Measurements from ENCODE around the gene ACP4. TPM values are rescaled to one million over a fixed set of nuclear protein-coding genes. Genes with fewer than 3 reads are reported as not detected.
"Not testable (repeated sequence)": the region's sequence is repeated elsewhere in the genome, so short reads cannot be mapped to it uniquely, and the experiment has no call there.

The ACP4 gene
- total RNA-seq, 1 experiment from 2014 or later = not detected

DNA sequence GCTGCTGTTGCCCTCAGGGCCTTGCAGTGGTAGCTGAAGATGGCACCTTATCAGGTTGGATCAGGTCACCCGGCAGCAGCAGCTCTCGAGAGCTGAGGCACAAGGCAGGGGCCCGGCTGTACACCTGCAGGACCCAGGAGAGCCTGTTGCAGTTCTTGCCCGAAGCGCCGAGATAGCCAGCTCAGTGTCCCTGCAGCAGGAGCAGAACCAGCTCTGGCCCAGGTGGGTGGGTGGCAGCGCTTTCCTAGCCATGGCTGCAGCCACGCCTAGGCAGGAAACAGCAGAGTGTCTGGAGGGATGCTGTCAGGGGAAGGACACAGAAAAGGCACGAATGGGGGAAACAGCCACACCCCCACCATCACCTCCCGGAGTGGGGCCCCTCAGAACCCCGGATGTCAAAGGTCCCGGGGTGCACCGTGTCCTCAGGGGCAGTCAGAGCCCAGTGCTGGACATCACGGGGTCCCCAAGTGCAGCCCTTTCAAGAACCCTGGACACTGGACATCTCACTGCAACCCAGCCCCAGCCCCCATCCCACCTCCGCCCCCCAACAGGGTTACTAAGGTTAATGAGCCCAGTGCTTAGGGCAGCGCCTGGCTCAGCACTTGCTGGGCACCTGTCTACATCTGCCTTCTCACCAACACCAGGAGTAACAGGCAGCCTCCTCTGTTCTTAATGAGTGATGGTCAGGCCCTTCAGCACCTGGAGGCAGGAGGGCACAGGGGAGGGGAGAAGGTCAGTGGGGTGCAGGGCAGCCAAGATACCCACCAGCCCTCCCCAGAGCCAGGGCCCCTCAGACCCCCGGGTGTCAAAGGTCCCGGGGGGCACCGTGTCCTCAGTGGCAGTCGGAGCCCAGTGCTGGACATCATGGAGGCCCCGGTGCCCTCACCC is 8.7 kb downstream of the ACP4 start:
- H3K27ac ChIP-seq = no peak overlapping the region
- H3K9me3 ChIP-seq (replicated peaks) = no peaks in the 10 kb centered on the region
- no peak overlapping the region for H3K4me3 ChIP-seq
- no peak for DNase-seq
- peaks cover 72% of the 10 kb centered on the region for H3K36me3 ChIP-seq
- H3K27me3 ChIP-seq = no peaks in the 10 kb centered on the region
- no peaks in the 10 kb centered on the region for H3K4me1 ChIP-seq

DNA sequence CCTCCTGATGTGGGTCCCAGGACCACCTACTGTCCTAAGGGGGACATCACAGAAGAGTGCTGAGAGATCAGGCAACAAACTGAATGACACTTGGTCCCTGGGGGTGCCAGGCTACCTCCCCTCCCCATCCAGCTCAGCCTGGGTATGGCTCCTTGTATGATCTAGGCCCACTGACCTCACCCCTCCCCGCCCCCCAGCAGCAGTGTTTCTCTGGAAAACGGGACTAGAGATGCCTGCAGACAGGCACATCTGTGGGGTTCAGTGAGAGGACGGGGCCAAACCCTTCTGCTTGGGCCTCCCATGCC is 9.3 kb downstream of the ACP4 start:
- Histone ChIP-seq H3K36me3 (peaks cover 72% of the 10 kb centered on the region), H3K4me1 (no peaks in the 10 kb centered on the region), H3K27ac (no peak overlapping the region), H3K27me3 (no peaks in the 10 kb centered on the region), H3K4me3 (no peak overlapping the region), H3K9me3 (replicated peaks) (no peaks in the 10 kb centered on the region)
- no peak for DNase-seq

GRCh38 chr19:50801107-50801506 is 10.9 kb downstream of the ACP4 start:
- Histone ChIP-seq H3K27ac (no peak overlapping the region), H3K4me1 (no peaks in the 10 kb centered on the region), H3K4me3 (no peak overlapping the region), H3K9me3 (replicated peaks) (no peaks in the 10 kb centered on the region), H3K27me3 (no peaks in the 10 kb centered on the region), H3K36me3 (peaks cover 71% of the 10 kb centered on the region)
- DNase-seq = no peak

GRCh38 chr19:50803633-50804419 is 13.6 kb downstream of the ACP4 start:
- no peaks in the 10 kb centered on the region for H3K27me3 ChIP-seq
- no peaks in the 10 kb centered on the region for H3K4me1 ChIP-seq
- peak; percentile 42 to 60 for DNase-seq
- H3K9me3 ChIP-seq (replicated peaks) = no peaks in the 10 kb centered on the region
- H3K27ac ChIP-seq = peak overlapping the region; percentile 98
- peaks cover 44% of the 10 kb centered on the region for H3K36me3 ChIP-seq
- peak overlapping the region; percentile 88 for H3K4me3 ChIP-seq

DNA sequence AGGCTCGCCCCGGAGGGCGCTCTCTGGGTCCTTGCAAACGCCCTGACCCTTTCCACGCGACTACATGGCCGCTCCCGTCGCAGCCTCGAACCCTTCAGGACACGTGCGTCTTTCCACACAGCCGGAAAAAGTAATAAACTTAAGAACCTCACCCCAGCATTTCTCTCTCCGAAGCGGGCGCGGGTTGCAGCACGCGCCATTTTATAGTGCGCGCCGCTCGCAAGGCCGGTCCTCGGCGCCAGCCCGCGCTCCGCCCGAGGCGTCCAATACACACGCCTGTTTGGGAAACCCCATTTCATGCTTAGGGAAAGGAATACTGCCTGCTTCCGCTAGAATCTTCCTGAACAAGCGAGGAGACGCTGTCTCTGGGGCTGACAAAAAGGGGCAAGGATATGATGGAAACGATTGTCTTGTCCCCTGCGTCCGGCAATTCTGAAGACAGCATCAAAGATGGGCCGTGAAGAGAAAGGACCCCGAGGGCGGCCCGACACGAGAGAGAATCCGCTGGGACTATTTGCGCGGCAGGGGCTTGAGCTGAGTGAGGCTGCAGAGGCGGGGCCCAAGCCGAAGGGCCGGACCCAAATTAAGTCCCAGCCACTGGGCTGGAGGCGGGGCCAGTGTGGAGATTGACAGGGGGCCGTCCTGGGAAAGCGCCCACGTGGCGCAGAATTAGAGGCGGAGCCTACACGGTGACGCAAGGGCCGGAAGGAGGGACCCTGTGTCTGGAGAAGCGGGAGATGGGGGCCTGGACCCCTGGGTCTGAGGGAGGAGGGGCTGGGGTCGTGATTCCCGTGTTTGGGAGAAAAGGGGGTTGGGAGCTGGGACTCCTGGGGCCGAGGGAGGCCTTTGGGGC is 14.4 kb downstream of the ACP4 start:
- Histone ChIP-seq H3K36me3 (peaks cover 36% of the 10 kb centered on the region), H3K4me1 (no peaks in the 10 kb centered on the region), H3K9me3 (replicated peaks) (no peaks in the 10 kb centered on the region), H3K4me3 (peak overlapping the region; percentile 88), H3K27me3 (no peaks in the 10 kb centered on the region), H3K27ac (peak overlapping the region; percentile 98)
- DNase-seq = peak; percentile 99

- Histone ChIP-seq H3K27ac (no peak overlapping the region), H3K4me1 (no peaks in the 10 kb centered on the region), H3K27me3 (no peaks in the 10 kb centered on the region), H3K9me3 (replicated peaks) (no peaks in the 10 kb centered on the region), H3K36me3 (no peaks in the 10 kb centered on the region), H3K4me3 (no peak overlapping the region)
- DNase-seq = no peak
These were observed 18.6 kb downstream of the ACP4 start for GRCh38 chr19:50808856-50809255.

- not testable (repeated sequence) for H3K4me1 ChIP-seq, H3K27me3 ChIP-seq, DNase-seq
These were observed 21.5 kb downstream of the ACP4 start for GRCh38 chr19:50811622-50812238.

GRCh38 chr19:50812474-50812873 is 22.3 kb downstream of the ACP4 start:
- DNase-seq = no peak
- H3K27ac ChIP-seq = no peak overlapping the region
- no peaks in the 10 kb centered on the region for H3K27me3 ChIP-seq
- H3K4me1 ChIP-seq = no peaks in the 10 kb centered on the region
- no peak overlapping the region for H3K4me3 ChIP-seq
- no peaks in the 10 kb centered on the region for H3K36me3 ChIP-seq
- H3K9me3 ChIP-seq (replicated peaks) = no peaks in the 10 kb centered on the region

More at GRCh38 chr19:50811622-50812238, 21.5 kb downstream of the ACP4 start:
- not testable (repeated sequence) for H3K9me3 ChIP-seq (replicated peaks); H3K36me3 ChIP-seq; H3K4me3 ChIP-seq; H3K27ac ChIP-seq

GRCh38 chr19:50814883-50815282 is 24.7 kb downstream of the ACP4 start:
- Histone ChIP-seq H3K27ac (no peak overlapping the region), H3K27me3 (no peaks in the 10 kb centered on the region), H3K4me3 (no peak overlapping the region), H3K36me3 (no peaks in the 10 kb centered on the region), H3K9me3 (replicated peaks) (no peaks in the 10 kb centered on the region), H3K4me1 (no peaks in the 10 kb centered on the region)
- no peak for DNase-seq

DNA sequence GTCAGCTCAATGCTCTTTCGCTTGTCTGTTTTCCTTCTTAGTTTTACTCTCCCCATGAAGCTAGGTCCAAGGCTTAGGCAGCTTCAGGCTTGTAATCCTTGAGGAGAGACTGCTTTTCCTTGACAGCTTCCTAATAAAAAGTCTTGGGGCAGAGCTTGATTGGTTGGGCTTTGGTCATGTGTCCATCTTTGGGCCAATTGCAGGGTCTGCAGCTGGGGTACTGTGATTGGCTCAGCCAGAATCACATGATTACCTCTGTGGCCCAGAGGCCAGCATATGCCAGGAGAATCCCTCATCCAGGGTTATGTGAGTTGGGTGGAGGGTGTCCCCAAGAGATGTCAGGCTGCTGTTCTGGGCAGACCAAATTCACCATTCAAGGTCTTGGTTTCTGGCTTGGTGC is 25.2 kb downstream of the ACP4 start:
- no peaks in the 10 kb centered on the region for H3K9me3 ChIP-seq (replicated peaks)
- no peaks in the 10 kb centered on the region for H3K36me3 ChIP-seq
- no peaks in the 10 kb centered on the region for H3K4me1 ChIP-seq
- H3K27me3 ChIP-seq = 0 out of 2 replicates have a peak, but pooled peaks cover 1% of the 10 kb centered on the region
- no peak for DNase-seq
- H3K4me3 ChIP-seq = no peak overlapping the region
- H3K27ac ChIP-seq = no peak overlapping the region

- no peak for DNase-seq
- H3K4me3 ChIP-seq = no peak overlapping the region
- no peaks in the 10 kb centered on the region for H3K36me3 ChIP-seq
- H3K4me1 ChIP-seq = no peaks in the 10 kb centered on the region; the same call in 1 of the 2 replicates
- no peaks in the 10 kb centered on the region for H3K9me3 ChIP-seq (replicated peaks)
- H3K27me3 ChIP-seq = 0 out of 2 replicates have a peak, but pooled peaks cover 3% of the 10 kb centered on the region
- H3K27ac ChIP-seq = no peak overlapping the region
These were observed 28.0 kb downstream of the ACP4 start for GRCh38 chr19:50817941-50818858.

- Histone ChIP-seq H3K36me3 (no peaks in the 10 kb centered on the region), H3K27ac (no peak overlapping the region), H3K9me3 (replicated peaks) (no peaks in the 10 kb centered on the region), H3K27me3 (0 out of 2 replicates have a peak, but pooled peaks cover 3% of the 10 kb centered on the region), H3K4me3 (no peak overlapping the region), H3K4me1 (peaks cover 6% of the 10 kb centered on the region; the same call in 1 of the 2 replicates)
- DNase-seq = no peak
These were observed 28.8 kb downstream of the ACP4 start for GRCh38 chr19:50818859-50819472.

GRCh38 chr19:50819636-50820035 is 29.4 kb downstream of the ACP4 start:
- peaks cover 11% of the 10 kb centered on the region; the same call in 1 of the 2 replicates for H3K4me1 ChIP-seq
- no peaks in the 10 kb centered on the region for H3K9me3 ChIP-seq (replicated peaks)
- H3K36me3 ChIP-seq = no peaks in the 10 kb centered on the region
- H3K27me3 ChIP-seq = 0 out of 2 replicates have a peak, but pooled peaks cover 3% of the 10 kb centered on the region
- no peak overlapping the region for H3K4me3 ChIP-seq
- no peak overlapping the region for H3K27ac ChIP-seq
- no peak for DNase-seq
